HG03064 (cell line): ENCODE measurements around the gene NPRL2.

Experiments
- ATAC-seq: cut with Tn5 transposase; IDR thresholded peaks from one replicate; pipeline ENCODE4 v1.9.1; 2021; ENCODE audit warnings: low read depth; ENCODE audit not compliant: unreplicated experiment

The NPRL2 gene

GRCh38 chr3:50353245-50354004, 2.9 kb upstream of the NPRL2 start:
- ATAC-seq, result no peak

- ATAC-seq, result no peak
Observed at GRCh38 chr3:50352781-50353180, 2.2 kb upstream of the NPRL2 start.

GRCh38 chr3:50351323-50351697, 735 bp upstream of the NPRL2 start:
- no peak for ATAC-seq

GRCh38 chr3:50350213-50350526, 405 bp downstream of the NPRL2 start:
- no peak for ATAC-seq

- ATAC-seq, result no peak
Observed at GRCh38 chr3:50347187-50347813, 3.3 kb downstream of the NPRL2 start.

- ATAC-seq, result no peak
Observed at GRCh38 chr3:50345586-50346234, 4.9 kb downstream of the NPRL2 start, which contains the start of gene ZMYND10. ZMYND10 (minus strand) TSS chr3:50345732; CDS start chr3:50345579, 153 bp downstream.

GRCh38 chr3:50345008-50345407, 5.6 kb downstream of the NPRL2 start:
- no peak for ATAC-seq

- no peak for ATAC-seq
Observed at GRCh38 chr3:50342813-50343633, 7.6 kb downstream of the NPRL2 start.

GRCh38 chr3:50341996-50342650, 8.5 kb downstream of the NPRL2 start:
- ATAC-seq, result no peak

- no peak for ATAC-seq
Observed at GRCh38 chr3:50341537-50341936, 9.0 kb downstream of the NPRL2 start.

- no peak for ATAC-seq
Observed at GRCh38 chr3:50340448-50341329, 9.9 kb downstream of the NPRL2 start, which contains the start of gene RASSF1. RASSF1 (minus strand) TSS chr3:50340836; CDS start chr3:50340805, 31 bp downstream.

- no peak for ATAC-seq
Observed at GRCh38 chr3:50340147-50340447, 10.5 kb downstream of the NPRL2 start.

- no peak for ATAC-seq
Observed at GRCh38 chr3:50339485-50340146, 11.0 kb downstream of the NPRL2 start.

GRCh38 chr3:50338965-50339364, 11.6 kb downstream of the NPRL2 start:
- no peak for ATAC-seq

- peak; percentile 72 for ATAC-seq
Observed at GRCh38 chr3:50337175-50337861, 13.3 kb downstream of the NPRL2 start.

- peak; percentile 24 for ATAC-seq
Observed at GRCh38 chr3:50336452-50337174, 14.0 kb downstream of the NPRL2 start.

- ATAC-seq, result no peak
Observed at GRCh38 chr3:50334339-50335075, 16.1 kb downstream of the NPRL2 start.
